Neural crest cell (in vitro differentiated cells): ENCODE results near the gene SNX9. TPM values are rescaled to one million over a fixed set of nuclear protein-coding genes. Genes with fewer than 3 reads are reported as not detected.

Source experiments
- DNase-seq: peaks from one replicate; pipeline ENCODE4 v3.0.0; 2021; ENCODE audit warnings: low read depth, mixed read lengths, low spot score
- H3K27ac Mint-ChIP-seq: one replicate; pipeline ENCODE4 v1.8.0; 2021; ENCODE audit warnings: mild to moderate bottlenecking, mixed read lengths; ENCODE audit not compliant: unreplicated experiment
- H3K27me3 Mint-ChIP-seq: 2 replicates; pipeline ENCODE4 v1.8.0; 2021; ENCODE audit warnings: low read depth, mild to moderate bottlenecking, mixed read lengths
- H3K36me3 Mint-ChIP-seq: 2 replicates; pipeline ENCODE4 v1.8.0; 2021; ENCODE audit warnings: low read depth, mild to moderate bottlenecking, mixed read lengths
- H3K4me1 Mint-ChIP-seq: 2 replicates; pipeline ENCODE4 v1.8.0; 2021; ENCODE audit warnings: mixed read lengths
- H3K4me3 Mint-ChIP-seq: one replicate; pipeline ENCODE4 v1.8.0; 2021; ENCODE audit warnings: mild to moderate bottlenecking, mixed read lengths
- H3K9me3 Mint-ChIP-seq: 2 replicates; pipeline ENCODE4 v1.8.0; 2021; ENCODE audit warnings: mixed read lengths
- total RNA-seq: library from RNA; stranded (reverse); gene quantifications from 2 replicates; pipeline ENCODE4 v1.2.1, GENCODE V29; 2021
- TF ChIP-seq, protein P1 (sequence below): fragments of 200-600 bp; sonication (generic); conservative IDR thresholded peaks from 2 replicates; pipeline ENCODE4 v1.5.0; 2021; ENCODE audit warnings: antibody characterized with exemption, mild to moderate bottlenecking

Gene SNX9
- total RNA-seq, 1 donor from 2014 or later, result 18.1 TPM

DNA sequence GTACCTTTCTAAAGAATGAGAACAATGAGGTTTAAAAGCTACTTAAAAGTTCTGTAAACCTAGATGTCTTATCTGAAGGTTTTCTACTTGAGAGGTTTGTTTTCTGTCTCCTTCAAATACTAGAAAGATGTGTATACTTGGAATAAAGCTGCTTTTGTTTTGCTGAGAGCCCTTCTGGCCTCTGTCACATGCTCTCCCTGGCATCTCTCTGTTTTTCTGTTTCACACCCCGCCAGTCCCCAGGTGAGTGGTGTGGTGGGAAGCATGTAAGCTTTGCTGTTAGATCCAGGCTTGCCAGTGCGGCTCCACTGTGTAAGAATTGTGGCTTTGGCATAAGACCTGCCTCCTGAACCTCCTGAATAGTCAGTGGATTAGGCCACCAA is 56.8 kb downstream of the SNX9 start:
- Mint-ChIP-seq H3K9me3 (no peaks in the 10 kb centered on the region), H3K4me3 (no peak overlapping the region), H3K36me3 (peaks cover 22% of the 10 kb centered on the region), H3K27me3 (no peaks in the 10 kb centered on the region), H3K27ac (no peak overlapping the region), H3K4me1 (peaks cover 22% of the 10 kb centered on the region)
- DNase-seq, result no peak
- TF ChIP-seq, protein P1, sequence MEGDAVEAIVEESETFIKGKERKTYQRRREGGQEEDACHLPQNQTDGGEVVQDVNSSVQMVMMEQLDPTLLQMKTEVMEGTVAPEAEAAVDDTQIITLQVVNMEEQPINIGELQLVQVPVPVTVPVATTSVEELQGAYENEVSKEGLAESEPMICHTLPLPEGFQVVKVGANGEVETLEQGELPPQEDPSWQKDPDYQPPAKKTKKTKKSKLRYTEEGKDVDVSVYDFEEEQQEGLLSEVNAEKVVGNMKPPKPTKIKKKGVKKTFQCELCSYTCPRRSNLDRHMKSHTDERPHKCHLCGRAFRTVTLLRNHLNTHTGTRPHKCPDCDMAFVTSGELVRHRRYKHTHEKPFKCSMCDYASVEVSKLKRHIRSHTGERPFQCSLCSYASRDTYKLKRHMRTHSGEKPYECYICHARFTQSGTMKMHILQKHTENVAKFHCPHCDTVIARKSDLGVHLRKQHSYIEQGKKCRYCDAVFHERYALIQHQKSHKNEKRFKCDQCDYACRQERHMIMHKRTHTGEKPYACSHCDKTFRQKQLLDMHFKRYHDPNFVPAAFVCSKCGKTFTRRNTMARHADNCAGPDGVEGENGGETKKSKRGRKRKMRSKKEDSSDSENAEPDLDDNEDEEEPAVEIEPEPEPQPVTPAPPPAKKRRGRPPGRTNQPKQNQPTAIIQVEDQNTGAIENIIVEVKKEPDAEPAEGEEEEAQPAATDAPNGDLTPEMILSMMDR, result no peak

DNA sequence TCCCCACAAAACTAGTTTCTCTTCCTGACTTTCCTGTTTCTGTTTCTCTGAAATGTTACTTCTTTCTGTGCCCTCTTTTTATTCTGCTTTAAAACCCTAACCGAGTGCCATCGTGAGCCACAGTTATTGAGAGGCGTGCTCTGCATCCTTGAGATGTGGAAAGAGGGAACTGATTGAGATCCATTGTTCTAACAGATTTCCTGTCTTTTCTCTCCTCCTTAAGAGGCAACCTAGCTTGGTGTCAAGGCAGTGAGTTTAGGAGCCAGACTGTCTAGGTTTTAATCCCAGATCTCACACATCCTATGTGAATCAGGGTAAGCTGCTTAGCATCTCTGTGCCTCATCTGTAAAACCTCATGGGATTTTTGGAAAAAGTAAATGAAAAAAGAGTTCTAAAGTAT is 57.5 kb downstream of the SNX9 start:
- DNase-seq, result no peak
- H3K9me3 Mint-ChIP-seq, result no peaks in the 10 kb centered on the region
- H3K4me1 Mint-ChIP-seq, result peaks cover 22% of the 10 kb centered on the region
- no peak overlapping the region for H3K4me3 Mint-ChIP-seq
- peaks cover 18% of the 10 kb centered on the region for H3K36me3 Mint-ChIP-seq
- no peaks in the 10 kb centered on the region for H3K27me3 Mint-ChIP-seq
- no peak overlapping the region for H3K27ac Mint-ChIP-seq
- TF ChIP-seq, protein P1, result no peak

- Mint-ChIP-seq H3K27me3 (no peaks in the 10 kb centered on the region), H3K9me3 (no peaks in the 10 kb centered on the region), H3K27ac (no peak overlapping the region), H3K4me1 (peaks cover 22% of the 10 kb centered on the region), H3K36me3 (peaks cover 18% of the 10 kb centered on the region), H3K4me3 (no peak overlapping the region)
- TF ChIP-seq, protein P1, result no peak
- DNase-seq, result no peak
These were observed 58.3 kb downstream of the SNX9 start for GRCh38 chr6:157881342-157881741.

DNA sequence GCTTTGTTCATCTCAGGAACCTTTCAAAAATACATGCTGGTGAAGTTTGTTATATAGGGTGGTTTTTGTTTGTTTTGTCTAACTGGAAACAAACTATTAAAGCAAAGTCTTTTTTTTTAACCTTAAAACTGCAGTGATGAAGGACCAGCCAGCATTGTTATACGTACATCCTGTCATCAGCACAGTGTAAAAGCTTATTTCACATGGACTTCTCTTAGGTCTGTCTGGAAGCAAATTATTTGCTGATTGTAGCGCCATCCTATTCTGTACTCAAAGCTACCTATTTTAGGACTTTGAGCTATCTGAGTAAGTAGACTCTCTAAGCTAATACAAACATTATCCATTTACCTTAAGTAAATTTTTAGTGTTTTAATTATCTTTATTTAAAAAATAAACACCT is 61.7 kb downstream of the SNX9 start:
- Mint-ChIP-seq H3K9me3 (no peaks in the 10 kb centered on the region), H3K4me1 (peaks cover 9% of the 10 kb centered on the region), H3K36me3 (peaks cover 23% of the 10 kb centered on the region), H3K4me3 (no peak overlapping the region), H3K27ac (no peak overlapping the region), H3K27me3 (no peaks in the 10 kb centered on the region)
- TF ChIP-seq, protein P1, result no peak
- no peak for DNase-seq

- no peaks in the 10 kb centered on the region for H3K9me3 Mint-ChIP-seq
- no peak overlapping the region for H3K4me3 Mint-ChIP-seq
- TF ChIP-seq, protein P1, result no peak
- H3K4me1 Mint-ChIP-seq, result peaks cover 3% of the 10 kb centered on the region
- DNase-seq, result no peak
- no peak overlapping the region for H3K27ac Mint-ChIP-seq
- H3K27me3 Mint-ChIP-seq, result no peaks in the 10 kb centered on the region
- H3K36me3 Mint-ChIP-seq, result peaks cover 23% of the 10 kb centered on the region
These were observed 62.3 kb downstream of the SNX9 start for GRCh38 chr6:157885211-157885788.
